Loucy (cell line): ENCODE measurements around the gene EEFSEC.

Experiments
- H2AFZ ChIP-seq: fragments of 200-600 bp; sonication (generic); 2 replicates; pipeline ENCODE4 v1.6.0; 2016; ENCODE audit warnings: antibody characterized with exemption, mild to moderate bottlenecking, low read length, moderate library complexity
- H3F3A ChIP-seq: fragments of 200-600 bp; 2 replicates; pipeline ENCODE4 v1.6.0; 2016; ENCODE audit warnings: antibody characterized with exemption, low read depth, mild to moderate bottlenecking
- H3K27me3 ChIP-seq: fragments of 200-600 bp; sonication (generic); 2 replicates; pipeline ENCODE4 v1.6.1; 2014; ENCODE audit warnings: low read length, mild to moderate bottlenecking; ENCODE audit not compliant: insufficient read depth, poor library complexity, severe bottlenecking
- H3K36me3 ChIP-seq: fragments of 200-600 bp; sonication (generic); 2 replicates; pipeline ENCODE4 v1.6.1; 2016; ENCODE audit warnings: low read length; ENCODE audit not compliant: insufficient read depth
- H3K4me1 ChIP-seq: fragments of 200-600 bp; sonication (generic); 2 replicates; pipeline ENCODE4 v1.5.1; 2014; ENCODE audit warnings: low read length, mild to moderate bottlenecking; ENCODE audit not compliant: insufficient read depth, poor library complexity, severe bottlenecking
- H3K4me2 ChIP-seq: fragments of 200-600 bp; sonication (generic); 2 replicates; pipeline ENCODE4 v1.6.0; 2014; ENCODE audit warnings: antibody characterized with exemption, low read length, low read depth, mild to moderate bottlenecking; ENCODE audit not compliant: poor library complexity, severe bottlenecking
- H3K4me3 ChIP-seq: fragments of 200-600 bp; sonication (generic); 2 replicates; pipeline ENCODE4 v1.5.1; 2014; ENCODE audit warnings: low read length, mild to moderate bottlenecking, mixed read lengths; ENCODE audit not compliant: poor library complexity, severe bottlenecking
- H3K79me2 ChIP-seq: fragments of 200-600 bp; sonication (generic); 2 replicates; pipeline ENCODE4 v1.6.1; 2014; ENCODE audit warnings: low read length; ENCODE audit not compliant: insufficient read depth
- H3K9ac ChIP-seq: fragments of 200-600 bp; sonication (generic); 2 replicates; pipeline ENCODE4 v1.6.0; 2014; ENCODE audit warnings: mild to moderate bottlenecking, low read depth, low read length, moderate library complexity; ENCODE audit not compliant: poor library complexity, severe bottlenecking
- H3K9me2 ChIP-seq: fragments of 200-600 bp; sonication (generic); replicated peaks from 2 replicates; pipeline ENCODE4 v1.6.1; 2016; ENCODE audit warnings: low read depth, low read length, mixed read lengths
- H3K9me3 ChIP-seq: fragments of 200-600 bp; sonication (generic); 2 replicates; pipeline ENCODE4 v1.6.1; 2014; ENCODE audit warnings: mild to moderate bottlenecking, antibody characterized with exemption, low read length, low read depth; ENCODE audit not compliant: insufficient read depth
- H4K20me1 ChIP-seq: fragments of 200-600 bp; sonication (generic); 2 replicates; pipeline ENCODE4 v1.6.0; 2014; ENCODE audit warnings: antibody characterized with exemption, low read length, mild to moderate bottlenecking; ENCODE audit not compliant: insufficient read depth, poor library complexity, severe bottlenecking
- EZH2phosphoT487 ChIP-seq: fragments of 200-600 bp; IDR thresholded peaks from 2 replicates; pipeline ENCODE4 v1.6.1; 2018; ENCODE audit warnings: antibody characterized with exemption, mild to moderate bottlenecking, moderate library complexity, borderline replicate concordance
- TF ChIP-seq, protein P1 (sequence below): fragments of 200-600 bp; sonication (generic); conservative IDR thresholded peaks from 2 replicates; pipeline ENCODE4 v1.5.1; 2014; ENCODE audit warnings: mild to moderate bottlenecking, antibody characterized with exemption, low read length

Gene EEFSEC

GRCh38 chr3:128153156-128154041 lies at the start of gene EEFSEC:
Gene EEFSEC (plus strand): TSS chr3:128153481. CDS start chr3:128153508, 27 bp downstream.
- Histone ChIP-seq H3K4me3 (peak within 1 kb of the TSS; percentile 77), H2AFZ (peak within 1 kb of the TSS; percentile 84), H3K9ac (peak within 1 kb of the TSS; percentile 93), H3F3A (0 out of 2 replicates have a peak, but pooled peaks cover 4% of the 10 kb centered on the region), H3K4me2 (peak within 1 kb of the TSS; percentile 73), H3K27me3 (no peaks in the 10 kb centered on the region), H3K4me1 (peaks cover 8% of the 10 kb centered on the region), H3K36me3 (no peaks in the 10 kb centered on the region; the same call in none of the 2 replicates), H3K9me2 (no peaks in the 10 kb centered on the region), H4K20me1 (no peaks in the 10 kb centered on the region), H3K9me3 (no peaks in the 10 kb centered on the region; the same call in 1 of the 2 replicates), H3K79me2 (peaks cover 27% of the 10 kb centered on the region)
- TF ChIP-seq, protein P1, sequence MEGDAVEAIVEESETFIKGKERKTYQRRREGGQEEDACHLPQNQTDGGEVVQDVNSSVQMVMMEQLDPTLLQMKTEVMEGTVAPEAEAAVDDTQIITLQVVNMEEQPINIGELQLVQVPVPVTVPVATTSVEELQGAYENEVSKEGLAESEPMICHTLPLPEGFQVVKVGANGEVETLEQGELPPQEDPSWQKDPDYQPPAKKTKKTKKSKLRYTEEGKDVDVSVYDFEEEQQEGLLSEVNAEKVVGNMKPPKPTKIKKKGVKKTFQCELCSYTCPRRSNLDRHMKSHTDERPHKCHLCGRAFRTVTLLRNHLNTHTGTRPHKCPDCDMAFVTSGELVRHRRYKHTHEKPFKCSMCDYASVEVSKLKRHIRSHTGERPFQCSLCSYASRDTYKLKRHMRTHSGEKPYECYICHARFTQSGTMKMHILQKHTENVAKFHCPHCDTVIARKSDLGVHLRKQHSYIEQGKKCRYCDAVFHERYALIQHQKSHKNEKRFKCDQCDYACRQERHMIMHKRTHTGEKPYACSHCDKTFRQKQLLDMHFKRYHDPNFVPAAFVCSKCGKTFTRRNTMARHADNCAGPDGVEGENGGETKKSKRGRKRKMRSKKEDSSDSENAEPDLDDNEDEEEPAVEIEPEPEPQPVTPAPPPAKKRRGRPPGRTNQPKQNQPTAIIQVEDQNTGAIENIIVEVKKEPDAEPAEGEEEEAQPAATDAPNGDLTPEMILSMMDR: no peak
- no peak for TF ChIP-seq EZH2phosphoT487

DNA sequence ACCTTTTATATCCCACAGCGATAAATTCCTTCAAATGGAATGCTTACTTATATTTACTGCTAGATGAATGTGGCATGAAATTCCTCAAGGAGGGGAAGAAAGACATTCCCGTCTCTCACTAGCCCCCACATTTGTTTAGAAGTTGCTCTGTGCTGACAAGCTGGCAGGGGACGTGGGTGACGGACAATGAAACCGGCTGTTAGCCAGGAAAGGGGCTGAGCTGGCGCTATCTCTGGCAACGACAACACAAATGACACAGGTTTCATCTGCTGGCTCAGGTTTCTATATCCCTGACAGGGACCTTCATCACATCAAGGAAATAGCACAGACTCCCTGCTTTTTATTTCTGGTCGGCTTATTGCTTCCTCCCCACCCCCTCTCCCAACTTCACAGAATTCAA lies 45.4 kb upstream of the EEFSEC start:
- peaks cover 33% of the 10 kb centered on the region; the same call in 1 of the 2 replicates for H3K36me3 ChIP-seq
- no peak overlapping the region for H2AFZ ChIP-seq
- H3K4me1 ChIP-seq: peaks cover 13% of the 10 kb centered on the region
- H3K9me2 ChIP-seq: no peaks in the 10 kb centered on the region
- H4K20me1 ChIP-seq: no peaks in the 10 kb centered on the region
- no peak for TF ChIP-seq EZH2phosphoT487
- TF ChIP-seq, protein P1: no peak
- H3K79me2 ChIP-seq: no peaks in the 10 kb centered on the region
- no peak overlapping the region for H3K9ac ChIP-seq
- H3K27me3 ChIP-seq: no peaks in the 10 kb centered on the region
- no peaks in the 10 kb centered on the region for H3F3A ChIP-seq
- H3K4me2 ChIP-seq: no peak overlapping the region
- H3K9me3 ChIP-seq: no peaks in the 10 kb centered on the region
- H3K4me3 ChIP-seq: no peak overlapping the region

DNA sequence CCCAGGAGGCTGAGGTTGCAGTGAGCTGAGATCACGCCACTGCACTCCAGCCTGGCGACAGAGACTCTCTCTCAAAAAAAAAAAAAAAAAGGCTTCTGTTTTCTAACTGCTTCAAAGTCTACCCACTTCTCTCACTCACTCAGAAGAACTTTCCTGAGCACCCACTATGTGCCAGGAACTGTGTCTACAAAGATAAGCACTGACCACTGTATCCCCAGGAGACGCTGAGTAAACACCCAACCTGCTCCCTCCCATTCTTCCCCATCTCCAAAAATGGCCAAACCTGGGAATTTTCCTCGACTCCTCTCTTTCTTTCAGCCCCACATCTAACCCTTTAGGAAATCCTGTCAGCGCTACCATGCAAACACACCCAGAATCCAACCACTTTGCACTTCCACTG lies 42.1 kb upstream of the EEFSEC start:
- Histone ChIP-seq H3K9ac (no peak overlapping the region), H2AFZ (no peak overlapping the region), H3K79me2 (no peaks in the 10 kb centered on the region), H3K9me3 (no peaks in the 10 kb centered on the region), H3K4me1 (peaks cover 11% of the 10 kb centered on the region), H3K36me3 (peaks cover 21% of the 10 kb centered on the region; the same call in 1 of the 2 replicates), H3F3A (no peaks in the 10 kb centered on the region), H4K20me1 (no peaks in the 10 kb centered on the region), H3K4me3 (no peak overlapping the region), H3K9me2 (no peaks in the 10 kb centered on the region), H3K27me3 (no peaks in the 10 kb centered on the region), H3K4me2 (no peak overlapping the region)
- TF ChIP-seq, protein P1: no peak
- no peak for TF ChIP-seq EZH2phosphoT487
